Measurements from ENCODE around the gene SLC34A2.

Gene SLC34A2

DNA sequence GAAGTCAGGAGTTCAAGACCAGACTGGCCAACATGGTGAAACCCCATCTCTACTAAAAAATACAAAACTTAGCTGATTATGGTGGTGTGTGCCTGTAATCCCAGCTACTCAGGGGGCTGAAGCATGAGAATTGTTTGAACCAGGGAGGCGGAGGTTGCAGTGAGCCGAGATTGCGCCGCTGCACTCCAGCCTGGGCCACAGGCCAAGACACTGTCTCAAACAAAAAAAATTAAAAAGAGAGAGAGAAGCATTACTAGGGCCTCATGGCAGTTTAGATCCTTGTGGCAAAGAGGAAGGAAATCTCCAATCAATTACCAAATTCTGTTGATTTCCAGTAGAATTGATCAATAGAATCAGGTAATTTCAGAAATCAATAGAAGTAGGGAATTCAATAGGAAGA is 16.8 kb upstream of the SLC34A2 start:
- no peak for TF ChIP-seq EZH2phosphoT487 (IDR thresholded peaks at IDR 0.05; ENCODE audit: borderline replicate concordance, low read length)
- TF ChIP-seq, protein P1, sequence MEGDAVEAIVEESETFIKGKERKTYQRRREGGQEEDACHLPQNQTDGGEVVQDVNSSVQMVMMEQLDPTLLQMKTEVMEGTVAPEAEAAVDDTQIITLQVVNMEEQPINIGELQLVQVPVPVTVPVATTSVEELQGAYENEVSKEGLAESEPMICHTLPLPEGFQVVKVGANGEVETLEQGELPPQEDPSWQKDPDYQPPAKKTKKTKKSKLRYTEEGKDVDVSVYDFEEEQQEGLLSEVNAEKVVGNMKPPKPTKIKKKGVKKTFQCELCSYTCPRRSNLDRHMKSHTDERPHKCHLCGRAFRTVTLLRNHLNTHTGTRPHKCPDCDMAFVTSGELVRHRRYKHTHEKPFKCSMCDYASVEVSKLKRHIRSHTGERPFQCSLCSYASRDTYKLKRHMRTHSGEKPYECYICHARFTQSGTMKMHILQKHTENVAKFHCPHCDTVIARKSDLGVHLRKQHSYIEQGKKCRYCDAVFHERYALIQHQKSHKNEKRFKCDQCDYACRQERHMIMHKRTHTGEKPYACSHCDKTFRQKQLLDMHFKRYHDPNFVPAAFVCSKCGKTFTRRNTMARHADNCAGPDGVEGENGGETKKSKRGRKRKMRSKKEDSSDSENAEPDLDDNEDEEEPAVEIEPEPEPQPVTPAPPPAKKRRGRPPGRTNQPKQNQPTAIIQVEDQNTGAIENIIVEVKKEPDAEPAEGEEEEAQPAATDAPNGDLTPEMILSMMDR (IDR thresholded peaks at IDR 0.05; ENCODE audit: low read depth, low read length, poor library complexity, severe bottlenecking), result no peak

DNA sequence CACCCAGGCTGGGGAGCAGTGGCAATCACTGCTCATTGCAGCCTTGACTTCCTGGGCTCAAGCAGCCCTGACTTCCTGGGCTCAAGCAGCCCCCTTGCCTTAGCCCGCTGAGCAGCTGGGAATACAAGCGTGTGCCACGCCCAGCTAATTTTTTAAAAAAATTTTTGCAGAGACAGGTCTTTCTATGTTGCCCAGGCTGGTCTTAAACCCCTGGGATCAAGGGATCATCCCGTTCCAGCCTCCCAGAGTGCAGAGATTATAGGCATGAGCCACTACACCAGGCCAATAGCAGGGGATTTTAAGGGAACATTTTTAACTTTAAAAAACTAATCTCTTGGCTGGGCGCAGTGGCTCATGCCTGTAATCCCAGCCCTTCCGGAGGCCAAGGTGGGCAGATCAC is 5.3 kb upstream of the SLC34A2 start:
- no peak for TF ChIP-seq EZH2phosphoT487 (IDR thresholded peaks at IDR 0.05; ENCODE audit: borderline replicate concordance, low read length)
- TF ChIP-seq, protein P1 (IDR thresholded peaks at IDR 0.05; ENCODE audit: low read depth, low read length, poor library complexity, severe bottlenecking), result no peak
- no peak overlapping the region for H3K4me3 ChIP-seq (ENCODE audit: low read length)
- H3K27me3 ChIP-seq (ENCODE audit: control insufficient read depth, low read length), result peaks cover 21% of the 10 kb centered on the region
- H3K27ac ChIP-seq (ENCODE audit: low read depth, low read length), result no peak overlapping the region
- H3K9me2 ChIP-seq (replicated peaks; ENCODE audit: control insufficient read depth, low read length), result no peaks in the 10 kb centered on the region
- H3K9me3 ChIP-seq (ENCODE audit: control insufficient read depth, insufficient read depth, low read length), result no peaks in the 10 kb centered on the region
- H3K4me1 ChIP-seq (ENCODE audit: control insufficient read depth, low read length), result no peaks in the 10 kb centered on the region
- no peaks in the 10 kb centered on the region for H3F3A ChIP-seq (ENCODE audit: control insufficient read depth, insufficient read depth)
- H3K36me3 ChIP-seq (ENCODE audit: control insufficient read depth, low read length), result no peaks in the 10 kb centered on the region
- H3K79me2 ChIP-seq (ENCODE audit: control insufficient read depth, low read length), result no peaks in the 10 kb centered on the region
- H3K4me2 ChIP-seq (ENCODE audit: low read length), result no peak overlapping the region
- H4K20me1 ChIP-seq (ENCODE audit: control insufficient read depth, insufficient read depth, low read depth, low read length), result no peaks in the 10 kb centered on the region

More for the DNA sequence above, 16.8 kb upstream of the SLC34A2 start:
- Histone ChIP-seq H4K20me1 (ENCODE audit: control insufficient read depth, insufficient read depth, low read depth, low read length) (no peaks in the 10 kb centered on the region), H3K9me2 (replicated peaks; ENCODE audit: control insufficient read depth, low read length) (no peaks in the 10 kb centered on the region), H3K4me3 (ENCODE audit: low read length) (no peak overlapping the region), H3K27ac (ENCODE audit: low read depth, low read length) (no peak overlapping the region), H3K9me3 (ENCODE audit: control insufficient read depth, insufficient read depth, low read length) (no peaks in the 10 kb centered on the region), H3K4me1 (ENCODE audit: control insufficient read depth, low read length) (no peaks in the 10 kb centered on the region), H3K27me3 (ENCODE audit: control insufficient read depth, low read length) (no peaks in the 10 kb centered on the region), H3K36me3 (ENCODE audit: control insufficient read depth, low read length) (no peaks in the 10 kb centered on the region), H3K4me2 (ENCODE audit: low read length) (no peak overlapping the region), H3F3A (ENCODE audit: control insufficient read depth, insufficient read depth) (no peaks in the 10 kb centered on the region), H3K79me2 (ENCODE audit: control insufficient read depth, low read length) (no peaks in the 10 kb centered on the region)

DNA sequence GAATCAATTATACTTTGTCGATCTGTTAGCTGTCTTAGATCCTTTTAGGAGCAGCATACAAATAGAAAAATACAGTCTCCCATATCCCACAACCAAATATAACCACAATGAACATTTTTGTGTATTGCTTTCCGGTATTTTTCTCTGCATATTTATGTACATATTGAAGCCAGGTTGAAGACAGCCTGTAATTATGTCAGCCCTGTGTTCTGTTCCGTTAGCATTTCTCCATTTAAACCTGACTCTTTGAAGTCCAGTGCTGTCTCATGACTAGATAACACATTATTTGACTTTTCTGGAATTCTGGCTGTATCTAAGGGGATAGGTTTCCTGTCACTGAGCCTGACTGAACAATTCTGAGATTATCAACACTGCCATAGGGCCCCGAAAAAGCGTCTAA is 4.0 kb upstream of the SLC34A2 start:
- no peaks in the 10 kb centered on the region for H3K36me3 ChIP-seq (ENCODE audit: control insufficient read depth, low read length)
- H3F3A ChIP-seq (ENCODE audit: control insufficient read depth, insufficient read depth), result no peaks in the 10 kb centered on the region
- no peak for TF ChIP-seq EZH2phosphoT487 (IDR thresholded peaks at IDR 0.05; ENCODE audit: borderline replicate concordance, low read length)
- TF ChIP-seq, protein P1 (IDR thresholded peaks at IDR 0.05; ENCODE audit: low read depth, low read length, poor library complexity, severe bottlenecking), result no peak
- H4K20me1 ChIP-seq (ENCODE audit: control insufficient read depth, insufficient read depth, low read depth, low read length), result no peaks in the 10 kb centered on the region
- no peak overlapping the region for H3K4me2 ChIP-seq (ENCODE audit: low read length)
- H3K9me2 ChIP-seq (replicated peaks; ENCODE audit: control insufficient read depth, low read length), result no peaks in the 10 kb centered on the region
- no peak overlapping the region for H3K27ac ChIP-seq (ENCODE audit: low read depth, low read length)
- no peaks in the 10 kb centered on the region for H3K4me1 ChIP-seq (ENCODE audit: control insufficient read depth, low read length)
- peaks cover 21% of the 10 kb centered on the region for H3K27me3 ChIP-seq (ENCODE audit: control insufficient read depth, low read length)
- H3K79me2 ChIP-seq (ENCODE audit: control insufficient read depth, low read length), result no peaks in the 10 kb centered on the region
- H3K4me3 ChIP-seq (ENCODE audit: low read length), result no peak overlapping the region
- no peaks in the 10 kb centered on the region for H3K9me3 ChIP-seq (ENCODE audit: control insufficient read depth, insufficient read depth, low read length)
